ENCODE data around the gene ATP6V1E1.

GRCh38 chr22:17596226-17596625 lies 32.3 kb downstream of the ATP6V1E1 start:
- TF ChIP-seq, protein P1, sequence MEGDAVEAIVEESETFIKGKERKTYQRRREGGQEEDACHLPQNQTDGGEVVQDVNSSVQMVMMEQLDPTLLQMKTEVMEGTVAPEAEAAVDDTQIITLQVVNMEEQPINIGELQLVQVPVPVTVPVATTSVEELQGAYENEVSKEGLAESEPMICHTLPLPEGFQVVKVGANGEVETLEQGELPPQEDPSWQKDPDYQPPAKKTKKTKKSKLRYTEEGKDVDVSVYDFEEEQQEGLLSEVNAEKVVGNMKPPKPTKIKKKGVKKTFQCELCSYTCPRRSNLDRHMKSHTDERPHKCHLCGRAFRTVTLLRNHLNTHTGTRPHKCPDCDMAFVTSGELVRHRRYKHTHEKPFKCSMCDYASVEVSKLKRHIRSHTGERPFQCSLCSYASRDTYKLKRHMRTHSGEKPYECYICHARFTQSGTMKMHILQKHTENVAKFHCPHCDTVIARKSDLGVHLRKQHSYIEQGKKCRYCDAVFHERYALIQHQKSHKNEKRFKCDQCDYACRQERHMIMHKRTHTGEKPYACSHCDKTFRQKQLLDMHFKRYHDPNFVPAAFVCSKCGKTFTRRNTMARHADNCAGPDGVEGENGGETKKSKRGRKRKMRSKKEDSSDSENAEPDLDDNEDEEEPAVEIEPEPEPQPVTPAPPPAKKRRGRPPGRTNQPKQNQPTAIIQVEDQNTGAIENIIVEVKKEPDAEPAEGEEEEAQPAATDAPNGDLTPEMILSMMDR (IDR thresholded peaks at IDR 0.05) = no peak
- no peak for TF ChIP-seq POLR2A (IDR thresholded peaks at IDR 0.05)

All from adrenal gland (tissue), 5 donors.